PFSK-1 (cell line): ENCODE data around the gene TAF10.

ENCODE experiments used
- FOXP2 ChIP-seq: optimal IDR thresholded peaks from 2 replicates; pipeline ENCODE3; 2011; ENCODE audit warnings: borderline replicate concordance, control low read depth, inconsistent platforms; ENCODE audit not compliant: insufficient read depth; ENCODE audit errors: extremely low read length, extremely low read depth
- POLR2AphosphoS5 ChIP-seq: IDR thresholded peaks from 2 replicates; pipeline ENCODE4 v1.6.1; 2012; ENCODE audit warnings: low read depth, mild to moderate bottlenecking, control low read depth, low read length, moderate library complexity
- SIN3A ChIP-seq: IDR thresholded peaks from 2 replicates; pipeline ENCODE4 v1.6.1; 2012; ENCODE audit warnings: mild to moderate bottlenecking, low read length, moderate library complexity, borderline replicate concordance; ENCODE audit not compliant: insufficient read depth
- TAF1 ChIP-seq: IDR thresholded peaks from 2 replicates; pipeline ENCODE4 v1.6.1; 2012; ENCODE audit warnings: low read length, control low read depth, borderline replicate concordance; ENCODE audit not compliant: insufficient read depth
- TF ChIP-seq, protein P1 (sequence below), 2 experiments: IDR thresholded peaks; 2 replicates each; pipeline versions ENCODE4 v1.6.1 to v1.8.0; 2011 to 2012; ENCODE audit warnings: low read depth in 2 of 2, low read length in 2 of 2, control low read depth in 1 of 2, inconsistent platforms in 1 of 2, mild to moderate bottlenecking in 1 of 2, moderate library complexity in 1 of 2; ENCODE audit not compliant: insufficient read depth in 1 of 2

The TAF10 gene

DNA sequence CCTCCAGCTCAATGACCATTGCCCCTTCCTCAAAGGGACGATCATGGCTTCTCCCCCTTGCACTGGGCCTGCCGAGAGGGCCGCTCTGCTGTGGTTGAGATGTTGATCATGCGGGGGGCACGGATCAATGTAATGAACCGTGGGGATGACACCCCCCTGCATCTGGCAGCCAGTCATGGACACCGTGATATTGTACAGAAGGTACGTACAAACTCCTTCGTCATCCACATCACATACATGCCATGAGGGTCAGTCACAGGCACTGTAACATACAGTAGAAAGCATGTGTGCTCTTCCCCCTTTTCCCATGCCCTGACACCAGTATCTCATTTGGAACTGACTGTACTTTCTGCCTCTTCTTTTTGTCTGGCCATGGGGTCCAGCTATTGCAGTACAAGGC lies 4.0 kb downstream of the TAF10 start:
- TF ChIP-seq POLR2AphosphoS5 (no peak), SIN3A (no peak), FOXP2 (no peak), TAF1 (no peak)
- TF ChIP-seq, protein P1, sequence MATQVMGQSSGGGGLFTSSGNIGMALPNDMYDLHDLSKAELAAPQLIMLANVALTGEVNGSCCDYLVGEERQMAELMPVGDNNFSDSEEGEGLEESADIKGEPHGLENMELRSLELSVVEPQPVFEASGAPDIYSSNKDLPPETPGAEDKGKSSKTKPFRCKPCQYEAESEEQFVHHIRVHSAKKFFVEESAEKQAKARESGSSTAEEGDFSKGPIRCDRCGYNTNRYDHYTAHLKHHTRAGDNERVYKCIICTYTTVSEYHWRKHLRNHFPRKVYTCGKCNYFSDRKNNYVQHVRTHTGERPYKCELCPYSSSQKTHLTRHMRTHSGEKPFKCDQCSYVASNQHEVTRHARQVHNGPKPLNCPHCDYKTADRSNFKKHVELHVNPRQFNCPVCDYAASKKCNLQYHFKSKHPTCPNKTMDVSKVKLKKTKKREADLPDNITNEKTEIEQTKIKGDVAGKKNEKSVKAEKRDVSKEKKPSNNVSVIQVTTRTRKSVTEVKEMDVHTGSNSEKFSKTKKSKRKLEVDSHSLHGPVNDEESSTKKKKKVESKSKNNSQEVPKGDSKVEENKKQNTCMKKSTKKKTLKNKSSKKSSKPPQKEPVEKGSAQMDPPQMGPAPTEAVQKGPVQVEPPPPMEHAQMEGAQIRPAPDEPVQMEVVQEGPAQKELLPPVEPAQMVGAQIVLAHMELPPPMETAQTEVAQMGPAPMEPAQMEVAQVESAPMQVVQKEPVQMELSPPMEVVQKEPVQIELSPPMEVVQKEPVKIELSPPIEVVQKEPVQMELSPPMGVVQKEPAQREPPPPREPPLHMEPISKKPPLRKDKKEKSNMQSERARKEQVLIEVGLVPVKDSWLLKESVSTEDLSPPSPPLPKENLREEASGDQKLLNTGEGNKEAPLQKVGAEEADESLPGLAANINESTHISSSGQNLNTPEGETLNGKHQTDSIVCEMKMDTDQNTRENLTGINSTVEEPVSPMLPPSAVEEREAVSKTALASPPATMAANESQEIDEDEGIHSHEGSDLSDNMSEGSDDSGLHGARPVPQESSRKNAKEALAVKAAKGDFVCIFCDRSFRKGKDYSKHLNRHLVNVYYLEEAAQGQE (IDR thresholded peaks at IDR 0.05; ENCODE audit: insufficient read depth in 1 of 2, low read depth in 2 of 2, low read length in 2 of 2): no peak

DNA sequence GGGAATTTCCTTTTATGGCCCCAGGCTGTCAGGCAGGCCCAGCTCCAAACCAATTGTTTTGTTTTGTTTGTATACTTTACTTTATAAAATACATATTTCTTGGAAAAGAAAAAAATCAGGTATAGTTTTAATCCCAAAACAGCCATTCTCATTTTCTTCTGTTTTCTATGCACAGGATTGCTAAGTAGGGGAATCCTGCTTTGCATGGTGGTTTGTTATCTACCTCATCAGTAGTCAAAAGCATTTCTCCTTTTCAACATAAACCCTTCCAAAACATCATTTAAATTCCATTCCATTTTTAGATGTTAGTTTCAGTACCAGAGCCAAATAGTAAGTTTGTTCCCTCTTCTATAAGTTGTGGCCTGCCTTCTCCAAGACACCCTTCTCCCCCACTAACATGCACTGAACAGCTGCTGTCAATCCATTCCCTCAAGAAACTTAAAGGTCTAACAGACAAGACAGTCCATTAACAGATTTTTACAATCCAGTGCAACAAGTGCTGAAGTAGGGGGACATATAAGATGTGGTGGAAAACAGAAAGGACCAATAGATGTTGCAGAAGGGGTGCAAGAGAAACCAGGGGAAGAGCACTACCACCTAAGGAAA lies 4.7 kb downstream of the TAF10 start:
- TF ChIP-seq SIN3A (no peak), FOXP2 (no peak), POLR2AphosphoS5 (no peak)

DNA sequence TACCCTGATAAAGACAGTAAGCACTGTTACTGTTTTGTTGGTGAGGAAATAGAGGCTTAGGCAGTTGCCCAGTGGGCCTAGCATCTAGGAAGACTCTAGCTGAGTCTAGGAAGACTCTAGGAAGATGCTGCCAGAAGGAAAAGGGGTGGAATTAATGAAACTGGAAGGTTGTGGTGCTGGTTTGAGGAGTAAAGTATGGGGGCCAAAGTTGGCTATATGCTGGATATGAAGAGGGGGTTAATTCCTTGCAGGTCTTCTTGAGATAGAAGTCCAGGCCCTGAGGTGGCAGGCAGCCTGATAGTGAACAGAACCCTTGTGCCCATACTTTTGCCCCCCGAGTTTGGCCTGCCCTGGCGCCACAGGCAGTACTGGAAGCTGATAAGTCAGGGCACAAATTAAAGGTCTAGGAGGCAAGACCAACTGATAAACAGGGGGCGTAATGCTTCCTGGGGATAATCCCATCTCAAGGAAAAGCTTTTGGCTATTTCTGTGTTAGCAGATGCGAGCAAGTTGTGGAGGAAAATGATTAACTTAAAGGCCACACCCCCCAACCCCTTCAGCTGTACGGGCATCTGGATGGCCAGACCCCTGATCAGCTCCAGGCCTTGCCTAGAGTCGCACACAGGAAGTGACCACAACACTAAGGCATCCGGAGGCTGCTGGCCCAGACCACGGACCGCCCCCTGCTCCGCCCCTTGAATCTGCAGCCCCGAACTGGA lies 5.4 kb downstream of the TAF10 start:
- TF ChIP-seq SIN3A (peak; percentile 60; the same call in 1 of the 2 replicates), FOXP2 (peak; percentile 84), TAF1 (no peak), POLR2AphosphoS5 (peak; percentile 79)

DNA sequence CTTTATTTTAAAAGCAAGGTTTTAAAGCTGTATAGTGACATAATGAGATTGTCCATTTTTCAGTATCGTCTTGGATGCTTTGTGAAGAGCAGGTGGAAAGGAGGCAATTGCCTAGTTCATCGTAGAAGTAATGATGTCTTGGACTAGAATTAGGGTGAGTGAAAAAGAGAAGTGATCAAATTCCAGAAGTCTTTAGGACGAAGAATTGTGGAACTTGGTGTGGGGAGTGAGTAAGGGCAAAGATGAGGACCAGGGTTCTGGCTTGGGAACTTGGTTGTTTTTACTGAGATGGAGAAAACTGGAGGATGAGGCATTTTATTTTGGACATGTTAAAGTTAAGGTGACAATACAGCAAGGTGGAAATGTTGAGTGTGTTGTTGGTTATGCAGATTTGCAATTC lies 7.2 kb downstream of the TAF10 start:
- TF ChIP-seq FOXP2: no peak
- no peak for TF ChIP-seq POLR2AphosphoS5
- no peak for TF ChIP-seq TAF1
- no peak for TF ChIP-seq SIN3A
- TF ChIP-seq, protein P1 (IDR thresholded peaks at IDR 0.05; ENCODE audit: insufficient read depth in 1 of 2, low read depth in 2 of 2, low read length in 2 of 2): no peak

DNA sequence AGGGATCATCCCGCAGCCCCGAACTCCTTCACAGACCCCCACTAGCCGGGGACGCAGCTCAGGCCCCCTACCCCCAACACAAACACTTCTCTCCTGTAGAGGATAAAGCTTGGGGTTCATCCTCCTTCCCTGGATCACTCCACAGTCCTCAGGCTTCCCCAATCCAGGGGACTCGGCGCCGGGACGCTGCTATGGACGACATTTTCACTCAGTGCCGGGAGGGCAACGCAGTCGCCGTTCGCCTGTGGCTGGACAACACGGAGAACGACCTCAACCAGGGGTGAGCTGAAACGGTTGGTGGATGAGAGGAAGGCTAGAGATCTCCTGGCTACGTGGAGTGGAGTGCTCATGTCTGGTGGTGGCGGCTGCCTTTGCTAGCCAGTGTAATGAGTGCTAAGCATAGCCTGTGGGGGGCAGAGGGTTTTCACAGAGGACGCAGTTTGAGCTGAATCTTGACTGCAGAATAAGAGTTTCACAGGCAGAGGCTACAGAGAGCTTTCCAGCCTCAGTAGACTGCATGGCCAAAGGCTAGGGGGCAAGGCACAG lies 7.9 kb downstream of the TAF10 start:
- TF ChIP-seq, protein P1 (IDR thresholded peaks at IDR 0.05; ENCODE audit: insufficient read depth in 1 of 2, low read depth in 2 of 2, low read length in 2 of 2): no peak
- TF ChIP-seq SIN3A (no peak; the same call in 1 of the 2 replicates), POLR2AphosphoS5 (peak; percentile 19; the same call in 1 of the 2 replicates), FOXP2 (no peak), TAF1 (peak; percentile 65; the same call in 1 of the 2 replicates)
